ENCODE results near the gene MSX1. TPM values are rescaled to one million over a fixed set of nuclear protein-coding genes. Genes with fewer than 3 reads are reported as not detected.
A peak's percentile ranks its signal among the peaks of the same experiment; 100 is the strongest.

Gene MSX1
- total and polyA plus RNA-seq, 2 of the 8 experiments (the other 6 are each of a cell fraction or from before 2014, with no cell fraction given): 0.47 TPM; not detected in 1

GRCh38 chr4:4859799-4860599, 534 bp downstream of the MSX1 start:
- Histone ChIP-seq H2BK120ac (replicated peaks; ENCODE audit: low read depth, low read length) (no peak overlapping the region), H3K27me3 (replicated peaks in 1 of 4; ENCODE audit: control insufficient read depth in 3 of 4, extremely low read depth in 1 of 4, insufficient read depth in 3 of 4, low read length in 3 of 4) (peaks cover 93 to 98% (median 95%) of the 10 kb centered on the region in 4 experiments), H3K4me2 (ENCODE audit: insufficient read depth in 1 of 2, low read depth in 2 of 2, low read length in 2 of 2) (peak overlapping the region; percentile 44 to 76), H3K14ac (ENCODE audit: insufficient read length) (no peak overlapping the region), H4K91ac (replicated peaks; ENCODE audit: insufficient read length, low read length) (no peak overlapping the region), H2BK12ac (ENCODE audit: low read depth, low read length) (no peak overlapping the region), H3K4me3 (ENCODE audit: extremely low read depth in 1 of 4, insufficient read depth in 2 of 4, low read depth in 3 of 4, low read length in 4 of 4) (peak overlapping the region; percentile 9 to 57 (median 19); a peak in 5 of 8 replicates), H3K79me1 (ENCODE audit: low read depth, low read length) (no peaks in the 10 kb centered on the region), H4K20me1 (replicated peaks in 1 of 2; ENCODE audit: control insufficient read depth in 1 of 2, insufficient read depth in 2 of 2, low read length in 2 of 2) (peaks cover 49 to 56% of the 10 kb centered on the region in 2 experiments), H3K23ac (ENCODE audit: insufficient read length) (no peak overlapping the region), H3K36me3 (ENCODE audit: control insufficient read depth in 2 of 4, insufficient read depth in 4 of 4, low read length in 3 of 4) (peaks cover 0 to 5% (median 0%) of the 10 kb centered on the region in 4 experiments; a peak in 1 of 8 replicates), H3K9me3 (ENCODE audit: insufficient read depth in 2 of 2, low read depth in 1 of 2, low read length in 1 of 2) (no peaks in the 10 kb centered on the region), H3K56ac (replicated peaks; ENCODE audit: insufficient read length, low read depth, low read length) (no peak overlapping the region), H3K18ac (ENCODE audit: extremely low read depth, low read length) (no peak overlapping the region; the same call in 1 of the 2 replicates), H2AK5ac (ENCODE audit: low read depth, low read length) (no peak overlapping the region), H4K5ac (ENCODE audit: insufficient read length, low read depth, low read length) (no peak overlapping the region), H3K27ac (ENCODE audit: low read depth, low read length) (no peak overlapping the region), H3K4me1 (replicated peaks in 1 of 4; ENCODE audit: control insufficient read depth in 3 of 4, insufficient read depth in 4 of 4, low read length in 3 of 4) (peaks cover 0 to 24% (median 6%) of the 10 kb centered on the region in 4 experiments; a peak in 6 of 7 replicates), H3K9ac (replicated peaks in 1 of 4; ENCODE audit: extremely low read depth in 1 of 4, low read depth in 3 of 4, low read length in 3 of 4) (no peak overlapping the region), H2BK15ac (ENCODE audit: low read length) (no peak overlapping the region), H3K4ac (replicated peaks; ENCODE audit: insufficient read length, low read depth, low read length) (no peak overlapping the region), H2AFZ (ENCODE audit: low read length) (no peak overlapping the region), H2BK5ac (ENCODE audit: low read depth, low read length) (no peak overlapping the region), H3K79me2 (ENCODE audit: control insufficient read depth in 1 of 2, insufficient read depth in 2 of 2, low read length in 2 of 2) (no peaks in the 10 kb centered on the region), H2BK20ac (ENCODE audit: low read length) (no peak overlapping the region), H4K8ac (ENCODE audit: extremely low read depth, insufficient read depth, low read length) (peak overlapping the region; percentile 7; the same call in 1 of the 2 replicates), H3K23me2 (ENCODE audit: low read depth, low read length) (peaks cover 4% of the 10 kb centered on the region; the same call in 1 of the 2 replicates)
- POLR2A ChIA-PET (ENCODE audit: partially characterized antibody): interaction anchor here (0.9 to 2.0 kb wide), 2 partner anchors 12 to 24 kb away, joined by 3 to 8 read pairs; no protein-coding TSS in a partner anchor
- WGBS, 2 experiments (ENCODE audit: extremely low coverage in 1 of 2, insufficient coverage in 1 of 2, insufficient read length in 1 of 2, insufficient replicate concordance in 2 of 2, low coverage in 1 of 2, low lambda C conversion rate in 2 of 2, missing lambda C conversion rate in 1 of 2): 2% methylated on average over 23 of the region's 80 CpGs; no CpG with 5 or more reads in 1 of the 2 experiments
- CTCF ChIA-PET (ENCODE audit: partially characterized antibody): interaction anchor here (0.6 to 1.6 kb wide), 3 partner anchors 12 to 351 kb away, joined by 3 to 6 read pairs (median 4); no protein-coding TSS in a partner anchor
- peak in 1 of 2 experiments; percentile 58 for DNase-seq (ENCODE audit: low read depth in 1 of 2, low spot score in 2 of 2)
- TF ChIP-seq YY1 (IDR thresholded peaks at IDR 0.05; ENCODE audit: low read depth, low read length): no peak
- TF ChIP-seq KDM4A (IDR thresholded peaks at IDR 0.05; ENCODE audit: low read depth, low read length, severe bottlenecking): peak; percentile 75
- peak; percentile 3; the same call in 1 of the 2 replicates for TF ChIP-seq SUZ12 (IDR thresholded peaks at IDR 0.05; ENCODE audit: low read length)
- no peak for FAIRE-seq
